ENCODE data around the gene TMEM164. TPM values are rescaled to one million over a fixed set of nuclear protein-coding genes. Genes with fewer than 3 reads are reported as not detected.

The TMEM164 gene
- total RNA-seq, 1 experiment from 2014 or later, result 26.2 TPM

DNA sequence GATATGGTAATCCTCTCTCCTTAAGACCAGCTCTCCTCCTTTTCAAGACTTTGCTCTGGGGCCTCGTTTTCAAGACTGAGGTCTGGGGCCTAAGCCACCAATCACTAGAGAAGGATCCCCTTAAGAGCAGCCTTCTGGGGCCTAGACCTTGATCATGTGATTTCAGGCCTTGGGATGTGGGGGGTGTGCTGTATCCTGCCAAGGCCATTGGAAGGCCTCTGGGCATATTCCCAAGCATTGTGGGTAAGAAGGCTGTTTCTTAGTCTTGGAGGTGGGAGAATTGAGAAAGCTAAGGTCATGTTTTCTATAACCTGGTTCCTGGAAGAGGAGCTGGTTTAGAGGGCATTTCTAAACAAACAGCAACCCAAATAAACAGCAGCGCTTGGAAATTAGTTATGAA, 12.1 kb downstream of the TMEM164 start:
- no peaks in the 10 kb centered on the region for H3K36me3 Mint-ChIP-seq (ENCODE audit: insufficient read depth, unreplicated experiment)
- H3K4me1 ChIP-seq, result no peaks in the 10 kb centered on the region
- no peak overlapping the region for H3K4me3 Mint-ChIP-seq (ENCODE audit: unreplicated experiment)
- ChIA-PET POLR2A (no interaction called here), CTCF (no interaction called here)
- H3K27me3 ChIP-seq (replicated peaks; ENCODE audit: control insufficient read depth, insufficient read depth, low read length), result no peaks in the 10 kb centered on the region
- TF ChIP-seq, protein P1, sequence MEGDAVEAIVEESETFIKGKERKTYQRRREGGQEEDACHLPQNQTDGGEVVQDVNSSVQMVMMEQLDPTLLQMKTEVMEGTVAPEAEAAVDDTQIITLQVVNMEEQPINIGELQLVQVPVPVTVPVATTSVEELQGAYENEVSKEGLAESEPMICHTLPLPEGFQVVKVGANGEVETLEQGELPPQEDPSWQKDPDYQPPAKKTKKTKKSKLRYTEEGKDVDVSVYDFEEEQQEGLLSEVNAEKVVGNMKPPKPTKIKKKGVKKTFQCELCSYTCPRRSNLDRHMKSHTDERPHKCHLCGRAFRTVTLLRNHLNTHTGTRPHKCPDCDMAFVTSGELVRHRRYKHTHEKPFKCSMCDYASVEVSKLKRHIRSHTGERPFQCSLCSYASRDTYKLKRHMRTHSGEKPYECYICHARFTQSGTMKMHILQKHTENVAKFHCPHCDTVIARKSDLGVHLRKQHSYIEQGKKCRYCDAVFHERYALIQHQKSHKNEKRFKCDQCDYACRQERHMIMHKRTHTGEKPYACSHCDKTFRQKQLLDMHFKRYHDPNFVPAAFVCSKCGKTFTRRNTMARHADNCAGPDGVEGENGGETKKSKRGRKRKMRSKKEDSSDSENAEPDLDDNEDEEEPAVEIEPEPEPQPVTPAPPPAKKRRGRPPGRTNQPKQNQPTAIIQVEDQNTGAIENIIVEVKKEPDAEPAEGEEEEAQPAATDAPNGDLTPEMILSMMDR (IDR thresholded peaks at IDR 0.05; ENCODE audit: insufficient read depth in 1 of 2, low read depth in 1 of 2, low read length in 1 of 2, severe bottlenecking in 1 of 2, unreplicated experiment in 1 of 2), result no peak
- BruUV-seq (replicated peaks), result no TSS peak
- intact Hi-C loops (cut with micrococcal nuclease; ENCODE audit: unreplicated experiment), result no loop called here
- no peak overlapping the region for H3K27ac Mint-ChIP-seq (ENCODE audit: unreplicated experiment)
- H3K27me3 Mint-ChIP-seq (ENCODE audit: insufficient read depth, unreplicated experiment), result no peaks in the 10 kb centered on the region
- no peaks in the 10 kb centered on the region for H3K36me3 ChIP-seq (ENCODE audit: control insufficient read depth, insufficient read depth, low read length)
- no peak overlapping the region for H3K4me3 ChIP-seq (ENCODE audit: low read depth, low read length)
- no peaks in the 10 kb centered on the region for H3K9me3 Mint-ChIP-seq (ENCODE audit: unreplicated experiment)
- no peaks in the 10 kb centered on the region for H3K4me1 Mint-ChIP-seq (ENCODE audit: low read depth, unreplicated experiment)
- no peaks in the 10 kb centered on the region for H3K9me3 ChIP-seq
- no peak for DNase-seq

DNA sequence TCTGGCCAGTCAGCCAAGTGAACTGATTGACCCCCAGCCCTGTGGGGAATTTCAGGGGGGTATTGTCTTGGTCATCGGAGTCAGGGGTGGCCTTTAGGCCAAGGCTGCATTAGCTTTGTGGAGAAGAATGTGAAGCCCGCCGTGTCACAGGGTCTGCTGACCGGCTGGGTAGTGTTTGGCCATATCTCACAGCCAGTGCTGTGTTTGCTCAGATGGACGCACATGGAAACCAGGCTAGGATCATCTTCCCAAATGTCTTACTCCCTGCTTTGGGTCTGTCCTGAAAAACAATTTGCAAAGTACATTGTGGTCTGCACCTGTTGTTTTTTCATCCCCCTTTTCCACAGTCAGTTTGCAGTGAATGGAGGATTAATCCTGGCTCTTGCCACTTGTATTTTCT, 13.0 kb downstream of the TMEM164 start:
- BruUV-seq (replicated peaks), result no TSS peak
- Histone ChIP-seq H3K27me3 (replicated peaks; ENCODE audit: control insufficient read depth, insufficient read depth, low read length) (no peaks in the 10 kb centered on the region), H3K4me1 (no peaks in the 10 kb centered on the region), H3K36me3 (ENCODE audit: control insufficient read depth, insufficient read depth, low read length) (no peaks in the 10 kb centered on the region), H3K9me3 (no peaks in the 10 kb centered on the region), H3K4me3 (ENCODE audit: low read depth, low read length) (no peak overlapping the region)
- CTCF ChIA-PET, result no interaction called here
- H3K36me3 Mint-ChIP-seq (ENCODE audit: insufficient read depth, unreplicated experiment), result no peaks in the 10 kb centered on the region
- DNase-seq, result no peak
- POLR2A ChIA-PET, result no interaction called here
- TF ChIP-seq, protein P1 (IDR thresholded peaks at IDR 0.05; ENCODE audit: insufficient read depth in 1 of 2, low read depth in 1 of 2, low read length in 1 of 2, severe bottlenecking in 1 of 2, unreplicated experiment in 1 of 2), result no peak
- H3K4me3 Mint-ChIP-seq (ENCODE audit: unreplicated experiment), result no peak overlapping the region
- no peaks in the 10 kb centered on the region for H3K27me3 Mint-ChIP-seq (ENCODE audit: insufficient read depth, unreplicated experiment)
- no peaks in the 10 kb centered on the region for H3K4me1 Mint-ChIP-seq (ENCODE audit: low read depth, unreplicated experiment)
- H3K9me3 Mint-ChIP-seq (ENCODE audit: unreplicated experiment), result no peaks in the 10 kb centered on the region
- intact Hi-C loops (cut with micrococcal nuclease; ENCODE audit: unreplicated experiment), result no loop called here
- H3K27ac Mint-ChIP-seq (ENCODE audit: unreplicated experiment), result no peak overlapping the region

DNA sequence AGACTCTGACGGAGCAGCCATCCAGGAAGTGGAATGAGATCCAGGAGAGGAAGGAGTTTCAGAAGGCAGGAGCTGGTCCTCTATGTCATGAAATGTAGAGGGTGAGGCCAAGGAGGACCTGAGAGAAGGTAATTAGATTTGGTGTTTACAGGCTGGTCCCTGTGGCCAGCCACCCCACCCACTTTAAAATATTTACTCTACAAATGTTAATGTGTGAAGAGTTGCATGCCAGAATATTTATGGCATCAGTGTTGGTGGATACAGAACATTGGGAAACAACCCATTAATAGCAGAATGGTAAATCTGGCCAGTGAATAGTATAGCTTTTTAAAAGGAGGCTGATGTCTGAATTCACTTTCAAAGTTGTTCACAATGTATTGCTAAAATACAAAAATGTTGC, 17.6 kb downstream of the TMEM164 start:
- ChIA-PET POLR2A (no interaction called here), CTCF (no interaction called here)
- Histone ChIP-seq H3K9me3 (no peaks in the 10 kb centered on the region), H3K36me3 (ENCODE audit: control insufficient read depth, insufficient read depth, low read length) (no peaks in the 10 kb centered on the region), H3K4me3 (ENCODE audit: low read depth, low read length) (no peak overlapping the region), H3K27me3 (replicated peaks; ENCODE audit: control insufficient read depth, insufficient read depth, low read length) (no peaks in the 10 kb centered on the region), H3K4me1 (no peaks in the 10 kb centered on the region)
- H3K27ac Mint-ChIP-seq (ENCODE audit: unreplicated experiment), result no peak overlapping the region
- peaks cover 1% of the 10 kb centered on the region for H3K4me1 Mint-ChIP-seq (ENCODE audit: low read depth, unreplicated experiment)
- DNase-seq, result no peak
- no peaks in the 10 kb centered on the region for H3K9me3 Mint-ChIP-seq (ENCODE audit: unreplicated experiment)
- TF ChIP-seq, protein P1 (IDR thresholded peaks at IDR 0.05; ENCODE audit: insufficient read depth in 1 of 2, low read depth in 1 of 2, low read length in 1 of 2, severe bottlenecking in 1 of 2, unreplicated experiment in 1 of 2), result no peak
- BruUV-seq (replicated peaks), result no TSS peak
- no peaks in the 10 kb centered on the region for H3K27me3 Mint-ChIP-seq (ENCODE audit: insufficient read depth, unreplicated experiment)
- H3K36me3 Mint-ChIP-seq (ENCODE audit: insufficient read depth, unreplicated experiment), result no peaks in the 10 kb centered on the region
- H3K4me3 Mint-ChIP-seq (ENCODE audit: unreplicated experiment), result no peak overlapping the region
- intact Hi-C loops (cut with micrococcal nuclease; ENCODE audit: unreplicated experiment), result no loop called here
